ENCODE data around the gene ACTL10.

- TF ChIP-seq GATA2 (IDR thresholded peaks at IDR 0.05; ENCODE audit: low read depth, low read length) (no peak), GATA3 (IDR thresholded peaks at IDR 0.05; ENCODE audit: low read depth, low read length) (no peak)
These were observed 10.2 kb downstream of the ACTL10 start for GRCh38 chr20:33676652-33677645.

All from SH-SY5Y (cell line).